SK-N-SH (cell line): Measurements from ENCODE around the gene HDLBP.

Experiments used
- EZH2phosphoT487 ChIP-seq: fragments of 200-600 bp; sonication (generic); IDR thresholded peaks from 2 replicates; pipeline ENCODE4 v1.6.1; 2017; ENCODE audit warnings: low read depth, mixed run types, mild to moderate bottlenecking, antibody characterized with exemption, moderate library complexity, borderline replicate concordance
- GABPA ChIP-seq: IDR thresholded peaks from 2 replicates; pipeline ENCODE4 v1.4.0; 2012; ENCODE audit warnings: low read depth, mild to moderate bottlenecking
- POLR2AphosphoS5 ChIP-seq: IDR thresholded peaks from 2 replicates; pipeline ENCODE4 v1.6.1; 2012; ENCODE audit warnings: low read depth, low read length
- RFX5 ChIP-seq: IDR thresholded peaks from 2 replicates; pipeline ENCODE4 v1.6.1; 2012; ENCODE audit warnings: mild to moderate bottlenecking, improper control_type of control experiment, low read length
- SIN3A ChIP-seq: IDR thresholded peaks from 2 replicates; pipeline ENCODE4 v1.6.1; 2012; ENCODE audit warnings: low read depth, mild to moderate bottlenecking, low read length, moderate library complexity, borderline replicate concordance
- SMC3 ChIP-seq: IDR thresholded peaks from 2 replicates; pipeline ENCODE4 v1.6.1; 2012; ENCODE audit warnings: low read depth, low read length, improper control_type of control experiment
- TF ChIP-seq, protein P1 (sequence below): IDR thresholded peaks from 2 replicates; pipeline ENCODE4; 2012
- TF ChIP-seq, protein P2 (sequence below): fragments of 200-600 bp; sonication (generic); IDR thresholded peaks from 2 replicates; pipeline ENCODE4 v1.6.1; 2017; ENCODE audit warnings: antibody characterized with exemption, mild to moderate bottlenecking, moderate library complexity
- TF ChIP-seq, protein P3 (sequence below): IDR thresholded peaks from 2 replicates; pipeline ENCODE4 v1.4.0; 2012; ENCODE audit warnings: low read depth

DNA sequence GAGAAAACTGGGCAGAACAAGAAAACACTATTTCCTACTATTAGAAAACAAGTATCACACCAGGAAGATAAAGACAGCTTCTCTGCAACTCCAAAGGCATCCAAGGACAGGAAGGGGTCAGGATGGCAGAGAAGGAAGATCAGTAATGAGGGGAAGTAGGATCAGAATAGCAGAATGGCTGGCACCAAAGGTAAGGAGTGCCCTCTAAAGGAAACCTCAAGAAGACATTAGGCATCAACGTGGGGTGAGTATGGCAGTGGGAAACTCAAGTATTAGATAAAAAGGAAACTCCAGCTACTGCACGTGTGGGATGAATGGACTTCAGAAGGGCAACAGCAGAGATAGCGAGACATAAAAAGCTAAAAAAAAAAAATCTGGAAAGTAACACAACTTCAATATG is 25.9 kb downstream of the HDLBP start:
- TF ChIP-seq RFX5, result no peak
- TF ChIP-seq, protein P1, sequence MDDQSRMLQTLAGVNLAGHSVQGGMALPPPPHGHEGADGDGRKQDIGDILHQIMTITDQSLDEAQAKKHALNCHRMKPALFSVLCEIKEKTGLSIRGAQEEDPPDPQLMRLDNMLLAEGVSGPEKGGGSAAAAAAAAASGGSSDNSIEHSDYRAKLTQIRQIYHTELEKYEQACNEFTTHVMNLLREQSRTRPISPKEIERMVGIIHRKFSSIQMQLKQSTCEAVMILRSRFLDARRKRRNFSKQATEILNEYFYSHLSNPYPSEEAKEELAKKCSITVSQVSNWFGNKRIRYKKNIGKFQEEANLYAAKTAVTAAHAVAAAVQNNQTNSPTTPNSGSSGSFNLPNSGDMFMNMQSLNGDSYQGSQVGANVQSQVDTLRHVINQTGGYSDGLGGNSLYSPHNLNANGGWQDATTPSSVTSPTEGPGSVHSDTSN, result no peak
- no peak for TF ChIP-seq SIN3A
- TF ChIP-seq, protein P2, sequence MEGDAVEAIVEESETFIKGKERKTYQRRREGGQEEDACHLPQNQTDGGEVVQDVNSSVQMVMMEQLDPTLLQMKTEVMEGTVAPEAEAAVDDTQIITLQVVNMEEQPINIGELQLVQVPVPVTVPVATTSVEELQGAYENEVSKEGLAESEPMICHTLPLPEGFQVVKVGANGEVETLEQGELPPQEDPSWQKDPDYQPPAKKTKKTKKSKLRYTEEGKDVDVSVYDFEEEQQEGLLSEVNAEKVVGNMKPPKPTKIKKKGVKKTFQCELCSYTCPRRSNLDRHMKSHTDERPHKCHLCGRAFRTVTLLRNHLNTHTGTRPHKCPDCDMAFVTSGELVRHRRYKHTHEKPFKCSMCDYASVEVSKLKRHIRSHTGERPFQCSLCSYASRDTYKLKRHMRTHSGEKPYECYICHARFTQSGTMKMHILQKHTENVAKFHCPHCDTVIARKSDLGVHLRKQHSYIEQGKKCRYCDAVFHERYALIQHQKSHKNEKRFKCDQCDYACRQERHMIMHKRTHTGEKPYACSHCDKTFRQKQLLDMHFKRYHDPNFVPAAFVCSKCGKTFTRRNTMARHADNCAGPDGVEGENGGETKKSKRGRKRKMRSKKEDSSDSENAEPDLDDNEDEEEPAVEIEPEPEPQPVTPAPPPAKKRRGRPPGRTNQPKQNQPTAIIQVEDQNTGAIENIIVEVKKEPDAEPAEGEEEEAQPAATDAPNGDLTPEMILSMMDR, result peak; percentile 11; the same call in 1 of the 2 replicates
- no peak for TF ChIP-seq POLR2AphosphoS5
- no peak for TF ChIP-seq SMC3
- TF ChIP-seq, protein P3, sequence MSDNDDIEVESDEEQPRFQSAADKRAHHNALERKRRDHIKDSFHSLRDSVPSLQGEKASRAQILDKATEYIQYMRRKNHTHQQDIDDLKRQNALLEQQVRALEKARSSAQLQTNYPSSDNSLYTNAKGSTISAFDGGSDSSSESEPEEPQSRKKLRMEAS, result no peak
- no peak for TF ChIP-seq EZH2phosphoT487
- no peak for TF ChIP-seq GABPA
